ENCODE data around the gene FCGBP.
"Not testable (repeated sequence)": the region's sequence is repeated elsewhere in the genome, so short reads cannot be mapped to it uniquely, and the experiment has no call there.

FCGBP gene

GRCh38 chr19:39934584-39935363 is at the start of gene FCGBP:
Gene FCGBP, minus strand, starts transcription at chr19:39934634.
- DNase-seq = peak; percentile 13

- DNase-seq = no peak
Observed at GRCh38 chr19:39983695-39984300, 49.4 kb upstream of the FCGBP start.

- DNase-seq = no peak
Observed at GRCh38 chr19:39982883-39983282, 48.4 kb upstream of the FCGBP start.

GRCh38 chr19:39974377-39975155 is 40.1 kb upstream of the FCGBP start:
- no peak for DNase-seq

- no peak for DNase-seq
Observed at GRCh38 chr19:39971380-39972035, 37.1 kb upstream of the FCGBP start.

GRCh38 chr19:39970675-39971379 is 36.4 kb upstream of the FCGBP start, which contains the start of gene PSMC4:
Gene PSMC4, plus strand, starts transcription at chr19:39971165. Its CDS starts 38 bp downstream, at chr19:39971203.
- DNase-seq = peak; percentile 99

- no peak for DNase-seq
Observed at GRCh38 chr19:39970425-39970674, 35.9 kb upstream of the FCGBP start.

- DNase-seq = no peak
Observed at GRCh38 chr19:39969681-39970424, 35.4 kb upstream of the FCGBP start.

- DNase-seq = no peak
Observed at GRCh38 chr19:39969266-39969665, 34.8 kb upstream of the FCGBP start.

GRCh38 chr19:39968789-39969188 is 34.4 kb upstream of the FCGBP start:
- DNase-seq = no peak

GRCh38 chr19:39967561-39967960 is 33.1 kb upstream of the FCGBP start:
- DNase-seq = no peak

- DNase-seq = no peak
Observed at GRCh38 chr19:39966617-39967016, 32.2 kb upstream of the FCGBP start.

GRCh38 chr19:39963898-39964297 is 29.5 kb upstream of the FCGBP start:
- no peak for DNase-seq

- DNase-seq = not testable (repeated sequence)
Observed at GRCh38 chr19:39959407-39959806, 25.0 kb upstream of the FCGBP start.

- peak; percentile 28 for DNase-seq
Observed at GRCh38 chr19:39958942-39959341, 24.5 kb upstream of the FCGBP start.

- DNase-seq = peak; percentile 11
Observed at GRCh38 chr19:39957886-39958285, 23.5 kb upstream of the FCGBP start.

- DNase-seq = no peak
Observed at GRCh38 chr19:39953915-39954314, 19.5 kb upstream of the FCGBP start.

GRCh38 chr19:39951686-39952085 is 17.3 kb upstream of the FCGBP start:
- no peak for DNase-seq

- no peak for DNase-seq
Observed at GRCh38 chr19:39951065-39951650, 16.7 kb upstream of the FCGBP start.

GRCh38 chr19:39949026-39949747 is 14.8 kb upstream of the FCGBP start:
- peak; percentile 15 for DNase-seq

GRCh38 chr19:39946532-39946931 is 12.1 kb upstream of the FCGBP start:
- no peak for DNase-seq

Measured in activated T-cell treated with anti-CD3 and anti-CD28 coated beads, Interleukin-2, amount 50 U/mL, for 1 hour (primary cell).